ENCODE measurements around the gene TDRD10.
A peak's percentile ranks its signal among the peaks of the same experiment; 100 is the strongest.

TDRD10 gene

GRCh38 chr1:154571964-154572288 lies 69.9 kb downstream of the TDRD10 start:
- no peak for TF ChIP-seq SPI1 (IDR thresholded peaks at IDR 0.05; ENCODE audit: low read depth, low read length)
- TF ChIP-seq POU2F2 (IDR thresholded peaks at IDR 0.05; ENCODE audit: low read depth, low read length) = no peak
- no peak for TF ChIP-seq POLR2A (IDR thresholded peaks at IDR 0.05; ENCODE audit: low read depth, low read length)
- TF ChIP-seq TAF1 (IDR thresholded peaks at IDR 0.05; ENCODE audit: low read depth, low read length) = no peak
- TF ChIP-seq PAX5 (IDR thresholded peaks at IDR 0.05; ENCODE audit: insufficient read depth, low read length, severe bottlenecking) = no peak
- TF ChIP-seq POLR2AphosphoS5 (IDR thresholded peaks at IDR 0.05; ENCODE audit: low read depth, low read length) = no peak
- DNase-seq (ENCODE audit: insufficient read length, low spot score) (no peak), FAIRE-seq (no peak)

- no peak for DNase-seq (ENCODE audit: insufficient read length, low spot score)
- no peak for TF ChIP-seq POLR2A (IDR thresholded peaks at IDR 0.05; ENCODE audit: low read depth, low read length)
- TF ChIP-seq POU2F2 (IDR thresholded peaks at IDR 0.05; ENCODE audit: low read depth, low read length) = no peak
- no peak for TF ChIP-seq POLR2AphosphoS5 (IDR thresholded peaks at IDR 0.05; ENCODE audit: low read depth, low read length)
- no peak for TF ChIP-seq PAX5 (IDR thresholded peaks at IDR 0.05; ENCODE audit: insufficient read depth, low read length, severe bottlenecking)
- no peak for TF ChIP-seq TAF1 (IDR thresholded peaks at IDR 0.05; ENCODE audit: low read depth, low read length)
- no peak for TF ChIP-seq SPI1 (IDR thresholded peaks at IDR 0.05; ENCODE audit: low read depth, low read length)
- FAIRE-seq = no peak
Measured at GRCh38 chr1:154572468-154573167, 70.6 kb downstream of the TDRD10 start.

GRCh38 chr1:154573168-154573510 lies 71.1 kb downstream of the TDRD10 start:
- DNase-seq (ENCODE audit: insufficient read length, low spot score) = no peak
- no peak for TF ChIP-seq POU2F2 (IDR thresholded peaks at IDR 0.05; ENCODE audit: low read depth, low read length)
- no peak for TF ChIP-seq POLR2AphosphoS5 (IDR thresholded peaks at IDR 0.05; ENCODE audit: low read depth, low read length)
- TF ChIP-seq POLR2A (IDR thresholded peaks at IDR 0.05; ENCODE audit: low read depth, low read length) = no peak
- TF ChIP-seq TAF1 (IDR thresholded peaks at IDR 0.05; ENCODE audit: low read depth, low read length) = no peak
- TF ChIP-seq PAX5 (IDR thresholded peaks at IDR 0.05; ENCODE audit: insufficient read depth, low read length, severe bottlenecking) = no peak
- no peak for TF ChIP-seq SPI1 (IDR thresholded peaks at IDR 0.05; ENCODE audit: low read depth, low read length)
- FAIRE-seq = peak; percentile 26

- TF ChIP-seq SPI1 (IDR thresholded peaks at IDR 0.05; ENCODE audit: low read depth, low read length) = no peak
- no peak for TF ChIP-seq TAF1 (IDR thresholded peaks at IDR 0.05; ENCODE audit: low read depth, low read length)
- TF ChIP-seq POLR2AphosphoS5 (IDR thresholded peaks at IDR 0.05; ENCODE audit: low read depth, low read length) = no peak
- no peak for TF ChIP-seq PAX5 (IDR thresholded peaks at IDR 0.05; ENCODE audit: insufficient read depth, low read length, severe bottlenecking)
- no peak for TF ChIP-seq POU2F2 (IDR thresholded peaks at IDR 0.05; ENCODE audit: low read depth, low read length)
- no peak for TF ChIP-seq POLR2A (IDR thresholded peaks at IDR 0.05; ENCODE audit: low read depth, low read length)
- FAIRE-seq (peak; percentile 75), DNase-seq (ENCODE audit: insufficient read length, low spot score) (no peak)
Measured at GRCh38 chr1:154574716-154575115, 72.7 kb downstream of the TDRD10 start.

GRCh38 chr1:154575147-154575927 lies 73.3 kb downstream of the TDRD10 start:
- TF ChIP-seq TAF1 (IDR thresholded peaks at IDR 0.05; ENCODE audit: low read depth, low read length) (no peak), SPI1 (IDR thresholded peaks at IDR 0.05; ENCODE audit: low read depth, low read length) (no peak), POLR2AphosphoS5 (IDR thresholded peaks at IDR 0.05; ENCODE audit: low read depth, low read length) (no peak), POU2F2 (IDR thresholded peaks at IDR 0.05; ENCODE audit: low read depth, low read length) (no peak), POLR2A (IDR thresholded peaks at IDR 0.05; ENCODE audit: low read depth, low read length) (no peak), PAX5 (IDR thresholded peaks at IDR 0.05; ENCODE audit: insufficient read depth, low read length, severe bottlenecking) (no peak)
- DNase-seq (ENCODE audit: insufficient read length, low spot score) = no peak
- no peak for FAIRE-seq

- TF ChIP-seq PAX5 (IDR thresholded peaks at IDR 0.05; ENCODE audit: insufficient read depth, low read length, severe bottlenecking) (no peak), POLR2AphosphoS5 (IDR thresholded peaks at IDR 0.05; ENCODE audit: low read depth, low read length) (0 out of 2 replicates have a peak, but pooled peaks have one; percentile 13)
- no peak for DNase-seq (ENCODE audit: insufficient read length, low spot score)
- FAIRE-seq = no peak
Measured at GRCh38 chr1:154575951-154576566, 74.0 kb downstream of the TDRD10 start.

GRCh38 chr1:154577346-154578057 lies 75.5 kb downstream of the TDRD10 start:
- no peak for FAIRE-seq
- TF ChIP-seq TAF1 (IDR thresholded peaks at IDR 0.05; ENCODE audit: low read depth, low read length) (no peak), SPI1 (IDR thresholded peaks at IDR 0.05; ENCODE audit: low read depth, low read length) (no peak), PAX5 (IDR thresholded peaks at IDR 0.05; ENCODE audit: insufficient read depth, low read length, severe bottlenecking) (no peak), POU2F2 (IDR thresholded peaks at IDR 0.05; ENCODE audit: low read depth, low read length) (no peak), POLR2AphosphoS5 (IDR thresholded peaks at IDR 0.05; ENCODE audit: low read depth, low read length) (no peak; the same call in 1 of the 2 replicates), POLR2A (IDR thresholded peaks at IDR 0.05; ENCODE audit: low read depth, low read length) (peak; percentile 30; the same call in 1 of the 2 replicates)

GRCh38 chr1:154578058-154578418 lies 76.0 kb downstream of the TDRD10 start:
- TF ChIP-seq POLR2AphosphoS5 (IDR thresholded peaks at IDR 0.05; ENCODE audit: low read depth, low read length) (0 out of 2 replicates have a peak, but pooled peaks have one; percentile 3), POLR2A (IDR thresholded peaks at IDR 0.05; ENCODE audit: low read depth, low read length) (peak; percentile 0; the same call in 1 of the 2 replicates), POU2F2 (IDR thresholded peaks at IDR 0.05; ENCODE audit: low read depth, low read length) (no peak)
- DNase-seq (ENCODE audit: insufficient read length, low spot score) (no peak), FAIRE-seq (no peak)

More at GRCh38 chr1:154577346-154578057, 75.5 kb downstream of the TDRD10 start:
- DNase-seq (ENCODE audit: insufficient read length, low spot score) = no peak

- DNase-seq (ENCODE audit: insufficient read length, low spot score) (no peak), FAIRE-seq (no peak)
- TF ChIP-seq POLR2AphosphoS5 (IDR thresholded peaks at IDR 0.05; ENCODE audit: low read depth, low read length) = 0 out of 2 replicates have a peak, but pooled peaks have one; percentile 57
- no peak for TF ChIP-seq POU2F2 (IDR thresholded peaks at IDR 0.05; ENCODE audit: low read depth, low read length)
- no peak for TF ChIP-seq SPI1 (IDR thresholded peaks at IDR 0.05; ENCODE audit: low read depth, low read length)
Measured at GRCh38 chr1:154579374-154579773, 77.4 kb downstream of the TDRD10 start.
